Measurements from ENCODE around the gene MAS1. TPM values are rescaled to one million over a fixed set of nuclear protein-coding genes. Genes with fewer than 3 reads are reported as not detected.
"Not testable (repeated sequence)": the region's sequence is repeated elsewhere in the genome, so short reads cannot be mapped to it uniquely, and the experiment has no call there.

Gene MAS1
- polyA plus RNA-seq (ENCODE audit: low read depth in 6 of 6), result not detected

DNA sequence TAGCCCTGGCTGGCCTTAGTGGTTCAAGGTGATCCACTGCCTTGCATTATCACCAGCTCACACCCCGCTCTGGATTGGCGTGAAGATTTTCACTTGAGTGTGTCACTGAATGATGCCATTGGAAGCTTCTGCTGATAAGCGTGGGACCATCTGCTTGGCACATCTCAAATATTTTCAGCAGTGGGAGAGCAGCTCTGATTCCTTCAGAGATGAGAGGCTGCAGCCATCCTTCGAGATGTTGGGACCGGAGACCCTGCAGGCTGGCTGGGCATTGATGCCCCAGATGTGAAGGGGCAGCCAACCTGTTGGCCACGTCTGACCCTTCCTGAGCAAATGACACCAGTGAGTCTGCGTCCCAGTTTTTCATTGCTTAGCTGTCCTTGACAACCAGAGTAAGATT, at the start of gene MAS1:
MAS1 (plus strand) TSS at position 197 of the 400 bp plus-strand sequence. CDS start 15,968 bp downstream, outside the sequence.
- Mint-ChIP-seq H3K36me3 (no peaks in the 10 kb centered on the region), H3K9me3 (no peaks in the 10 kb centered on the region), H3K4me3 (no peak within 1 kb of the TSS), H3K27me3 (peaks cover 36 to 84% (median 76%) of the 10 kb centered on the region in 3 donors), H3K27ac (peak within 1 kb of the TSS in 2 of 6 donors; percentile 1 to 45), H3K4me1 (no peaks in the 10 kb centered on the region)
- DNase-seq, result no peak
- no peak for ATAC-seq (ENCODE audit: low read depth in 2 of 2)

- Mint-ChIP-seq H3K4me1 (no peaks in the 10 kb centered on the region), H3K4me3 (no peak overlapping the region), H3K27me3 (peaks cover 13 to 26% (median 20%) of the 10 kb centered on the region in 3 donors), H3K36me3 (no peaks in the 10 kb centered on the region), H3K27ac (no peak overlapping the region), H3K9me3 (peaks cover 0 to 3% (median 0%) of the 10 kb centered on the region in 7 donors)
- ATAC-seq (ENCODE audit: low read depth in 2 of 2) (no peak), DNase-seq (no peak)
Observed at GRCh38 chr6:159842035-159842434, 48.8 kb upstream of the MAS1 start.

DNA sequence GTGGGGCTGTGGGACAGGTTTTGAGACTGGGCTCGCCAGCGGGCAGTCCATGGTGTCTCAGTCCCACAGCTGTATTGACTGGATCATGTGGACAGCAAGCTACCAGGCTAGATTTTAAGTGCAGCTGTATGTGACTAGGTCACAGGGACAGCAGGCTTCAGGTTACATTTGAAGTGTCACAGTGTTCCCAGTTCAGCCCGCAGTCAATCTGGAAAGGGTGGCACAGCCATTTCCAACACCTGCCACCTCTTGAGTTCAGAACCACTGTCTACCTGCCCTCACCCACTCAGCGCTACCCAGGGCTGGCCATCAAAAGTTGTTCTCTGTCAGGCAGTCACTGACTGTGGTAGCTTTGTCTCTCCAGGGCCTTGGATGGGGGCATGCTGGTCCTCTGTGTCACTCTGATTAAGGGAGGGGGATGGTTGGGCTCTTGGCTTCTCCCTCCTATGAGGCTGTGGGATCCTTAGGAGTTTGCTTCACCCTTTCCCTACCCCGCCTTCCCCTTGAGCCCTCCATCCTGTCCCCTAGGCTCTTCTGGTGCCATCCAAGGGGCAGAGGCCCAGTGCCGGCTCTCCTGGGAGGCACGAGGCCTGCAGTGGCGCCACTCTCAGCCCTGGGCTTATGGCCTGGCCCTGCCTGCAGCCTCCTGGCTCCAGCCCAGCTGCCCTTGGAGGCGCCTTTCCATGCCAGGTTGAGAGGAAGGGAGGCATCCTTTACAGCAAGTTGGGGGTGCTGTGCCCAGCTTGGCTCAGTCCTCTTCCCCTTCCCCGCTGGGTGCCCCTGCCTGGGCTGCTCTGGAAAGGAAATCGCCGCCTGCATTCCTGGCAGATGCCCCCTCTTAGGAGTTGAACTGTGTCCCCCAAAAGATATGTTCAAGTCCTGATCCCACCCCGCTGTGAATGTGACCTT, 45.8 kb upstream of the MAS1 start:
- peak overlapping the region in 1 of 8 donors; percentile 63 for H3K4me3 Mint-ChIP-seq
- peaks cover 7 to 29% (median 18%) of the 10 kb centered on the region in 7 donors for H3K9me3 Mint-ChIP-seq
- peaks cover 6 to 16% (median 9%) of the 10 kb centered on the region in 3 donors for H3K27me3 Mint-ChIP-seq
- H3K27ac Mint-ChIP-seq, result no peak overlapping the region
- peaks cover 6 to 13% of the 10 kb centered on the region in 2 donors for H3K36me3 Mint-ChIP-seq
- no peaks in the 10 kb centered on the region for H3K4me1 Mint-ChIP-seq
- DNase-seq (no peak), ATAC-seq (ENCODE audit: low read depth in 2 of 2) (no peak)

DNA sequence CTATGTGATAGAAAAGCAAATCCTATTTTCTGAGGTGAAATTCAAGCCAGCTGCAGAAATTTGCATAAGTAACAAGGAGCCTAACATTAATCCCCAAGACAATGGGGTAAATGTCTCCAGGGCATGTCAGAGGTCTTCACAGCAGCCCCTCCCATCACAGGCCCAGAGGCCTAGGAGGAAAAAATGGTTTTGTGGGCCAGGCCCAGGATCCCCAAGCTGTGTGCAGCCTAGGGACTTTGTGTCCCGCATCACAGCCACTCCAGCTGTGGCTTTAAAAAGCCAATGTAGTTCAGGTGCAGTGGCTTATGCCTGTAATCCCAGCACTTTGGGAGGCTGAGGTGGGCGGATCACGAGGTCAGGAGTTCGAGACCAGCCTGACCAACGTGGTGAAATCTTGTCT, 42.2 kb upstream of the MAS1 start:
- not testable (repeated sequence) for H3K4me3 Mint-ChIP-seq; H3K4me1 Mint-ChIP-seq; H3K27me3 Mint-ChIP-seq; ATAC-seq (ENCODE audit: low read depth in 2 of 2); H3K27ac Mint-ChIP-seq; DNase-seq
- Mint-ChIP-seq H3K9me3 (peaks cover 10 to 33% (median 18%) of the 10 kb centered on the region in 7 donors), H3K36me3 (peaks cover 8 to 17% of the 10 kb centered on the region in 2 donors)

- not testable (repeated sequence) for ATAC-seq (ENCODE audit: low read depth in 2 of 2); H3K4me1 Mint-ChIP-seq; H3K27ac Mint-ChIP-seq; H3K27me3 Mint-ChIP-seq; DNase-seq; H3K4me3 Mint-ChIP-seq
- H3K36me3 Mint-ChIP-seq, result peaks cover 8 to 17% of the 10 kb centered on the region in 2 donors
- peaks cover 10 to 33% (median 17%) of the 10 kb centered on the region in 7 donors for H3K9me3 Mint-ChIP-seq
Observed at GRCh38 chr6:159849851-159850250, 40.9 kb upstream of the MAS1 start.

- no peak overlapping the region for H3K27ac Mint-ChIP-seq
- DNase-seq (no peak), ATAC-seq (ENCODE audit: low read depth in 2 of 2) (no peak)
- H3K36me3 Mint-ChIP-seq, result peaks cover 11 to 18% of the 10 kb centered on the region in 2 donors
- peaks cover 8 to 38% (median 27%) of the 10 kb centered on the region in 7 donors for H3K9me3 Mint-ChIP-seq
- peaks cover 15 to 20% (median 19%) of the 10 kb centered on the region in 3 donors for H3K27me3 Mint-ChIP-seq
- no peaks in the 10 kb centered on the region for H3K4me1 Mint-ChIP-seq
- no peak overlapping the region for H3K4me3 Mint-ChIP-seq
Observed at GRCh38 chr6:159852877-159853276, 37.9 kb upstream of the MAS1 start.

GRCh38 chr6:159853754-159854153, 37.0 kb upstream of the MAS1 start:
- no peak overlapping the region for H3K27ac Mint-ChIP-seq
- no peaks in the 10 kb centered on the region for H3K4me1 Mint-ChIP-seq
- H3K27me3 Mint-ChIP-seq, result peaks cover 19 to 24% (median 19%) of the 10 kb centered on the region in 3 donors
- DNase-seq (no peak), ATAC-seq (ENCODE audit: low read depth in 2 of 2) (no peak)
- peaks cover 11 to 16% of the 10 kb centered on the region in 2 donors for H3K36me3 Mint-ChIP-seq
- no peak overlapping the region for H3K4me3 Mint-ChIP-seq
- H3K9me3 Mint-ChIP-seq, result peaks cover 4 to 33% (median 23%) of the 10 kb centered on the region in 7 donors

DNA sequence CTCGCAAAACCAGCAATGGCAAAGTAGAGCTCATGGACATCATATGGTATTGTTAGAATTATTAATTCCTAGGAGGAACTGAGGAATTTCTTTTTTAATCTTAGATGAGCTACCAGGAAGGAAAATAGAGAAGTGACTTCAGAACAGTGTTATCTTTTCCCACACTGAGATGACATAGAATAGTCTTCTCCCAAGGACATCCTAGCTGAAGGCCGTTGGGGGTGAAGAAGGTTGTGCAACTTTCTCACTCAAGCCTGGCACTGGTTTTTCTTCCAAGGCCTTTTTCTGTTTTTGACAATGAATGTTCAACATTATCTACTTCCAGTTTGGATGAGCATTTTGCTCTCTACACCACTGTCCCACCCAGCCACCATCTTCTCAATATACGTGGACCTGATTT, 35.8 kb upstream of the MAS1 start:
- ATAC-seq (ENCODE audit: low read depth in 2 of 2), result no peak
- H3K27ac Mint-ChIP-seq, result no peak overlapping the region
- peaks cover 3 to 20% (median 15%) of the 10 kb centered on the region in 7 donors for H3K9me3 Mint-ChIP-seq
- no peaks in the 10 kb centered on the region for H3K4me1 Mint-ChIP-seq
- no peak overlapping the region for H3K4me3 Mint-ChIP-seq
- H3K27me3 Mint-ChIP-seq, result peaks cover 22 to 31% (median 24%) of the 10 kb centered on the region in 3 donors
- H3K36me3 Mint-ChIP-seq, result peaks cover 10 to 13% of the 10 kb centered on the region in 2 donors
- DNase-seq, result no peak

DNA sequence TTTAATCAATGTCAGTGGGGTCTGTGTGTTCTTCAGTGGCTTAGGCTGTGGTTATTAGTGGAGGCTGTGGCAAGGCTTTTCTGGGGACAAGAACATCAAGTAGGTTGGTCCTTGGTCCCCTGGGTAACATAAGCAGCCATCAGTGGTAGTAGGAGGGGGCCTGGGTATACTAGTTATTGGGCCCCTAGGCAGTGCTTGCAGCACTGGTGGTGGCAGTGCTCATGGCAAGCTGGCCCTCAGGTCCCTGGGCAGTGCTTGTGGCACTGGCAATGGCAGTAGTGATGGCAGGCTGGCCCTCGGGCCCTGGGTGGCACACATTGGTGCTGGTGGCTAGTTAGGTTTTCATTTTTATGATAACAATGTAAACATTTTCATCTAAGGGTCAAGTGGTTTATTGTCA, 32.5 kb upstream of the MAS1 start:
- Mint-ChIP-seq H3K27ac (no peak overlapping the region), H3K4me1 (no peaks in the 10 kb centered on the region), H3K9me3 (peaks cover 0 to 16% (median 12%) of the 10 kb centered on the region in 7 donors), H3K36me3 (peaks cover 7 to 8% of the 10 kb centered on the region in 2 donors), H3K4me3 (no peak overlapping the region), H3K27me3 (peaks cover 21 to 46% (median 28%) of the 10 kb centered on the region in 3 donors)
- DNase-seq (no peak), ATAC-seq (ENCODE audit: low read depth in 2 of 2) (no peak)

- Mint-ChIP-seq H3K4me3 (no peak overlapping the region), H3K27me3 (peaks cover 20 to 46% (median 29%) of the 10 kb centered on the region in 3 donors), H3K36me3 (peaks cover 7 to 8% of the 10 kb centered on the region in 2 donors), H3K27ac (no peak overlapping the region), H3K4me1 (no peaks in the 10 kb centered on the region), H3K9me3 (peaks cover 0 to 16% (median 12%) of the 10 kb centered on the region in 7 donors)
- no peak for DNase-seq
- no peak for ATAC-seq (ENCODE audit: low read depth in 2 of 2)
Observed at GRCh38 chr6:159860482-159860881, 30.3 kb upstream of the MAS1 start.

DNA sequence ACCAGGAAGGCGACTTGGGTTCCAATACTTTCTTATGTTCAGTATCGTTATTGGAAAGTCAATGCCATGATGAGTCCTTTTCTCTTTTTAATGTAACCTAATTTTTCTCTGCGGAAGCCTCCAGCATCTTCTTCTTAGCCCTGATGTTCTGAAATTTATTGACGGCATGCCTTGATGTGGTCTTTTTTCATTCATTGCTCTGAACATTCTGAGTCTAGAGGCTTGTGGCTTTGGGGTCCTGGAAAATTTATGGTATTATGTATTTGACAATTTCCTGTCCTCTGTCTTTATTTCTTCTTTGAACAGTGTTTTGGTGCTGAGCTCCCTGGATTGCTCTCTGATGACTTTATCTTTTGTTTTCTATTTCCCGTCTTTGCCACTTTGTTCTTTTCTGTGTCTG, 28.7 kb upstream of the MAS1 start:
- Mint-ChIP-seq H3K27me3 (peaks cover 10 to 42% (median 29%) of the 10 kb centered on the region in 3 donors), H3K4me1 (no peaks in the 10 kb centered on the region), H3K4me3 (no peak overlapping the region), H3K27ac (no peak overlapping the region), H3K9me3 (peaks cover 0 to 12% (median 10%) of the 10 kb centered on the region in 7 donors), H3K36me3 (peaks cover 7 to 10% of the 10 kb centered on the region in 2 donors)
- ATAC-seq (ENCODE audit: low read depth in 2 of 2) (no peak), DNase-seq (no peak)

- not testable (repeated sequence) for H3K4me3 Mint-ChIP-seq; H3K9me3 Mint-ChIP-seq; ATAC-seq (ENCODE audit: low read depth in 2 of 2); H3K27ac Mint-ChIP-seq; H3K4me1 Mint-ChIP-seq; H3K36me3 Mint-ChIP-seq
- peaks cover 7 to 30% (median 18%) of the 10 kb centered on the region in 3 donors for H3K27me3 Mint-ChIP-seq
- peak; percentile 12 for DNase-seq
Observed at GRCh38 chr6:159863341-159863740, 27.4 kb upstream of the MAS1 start.

DNA sequence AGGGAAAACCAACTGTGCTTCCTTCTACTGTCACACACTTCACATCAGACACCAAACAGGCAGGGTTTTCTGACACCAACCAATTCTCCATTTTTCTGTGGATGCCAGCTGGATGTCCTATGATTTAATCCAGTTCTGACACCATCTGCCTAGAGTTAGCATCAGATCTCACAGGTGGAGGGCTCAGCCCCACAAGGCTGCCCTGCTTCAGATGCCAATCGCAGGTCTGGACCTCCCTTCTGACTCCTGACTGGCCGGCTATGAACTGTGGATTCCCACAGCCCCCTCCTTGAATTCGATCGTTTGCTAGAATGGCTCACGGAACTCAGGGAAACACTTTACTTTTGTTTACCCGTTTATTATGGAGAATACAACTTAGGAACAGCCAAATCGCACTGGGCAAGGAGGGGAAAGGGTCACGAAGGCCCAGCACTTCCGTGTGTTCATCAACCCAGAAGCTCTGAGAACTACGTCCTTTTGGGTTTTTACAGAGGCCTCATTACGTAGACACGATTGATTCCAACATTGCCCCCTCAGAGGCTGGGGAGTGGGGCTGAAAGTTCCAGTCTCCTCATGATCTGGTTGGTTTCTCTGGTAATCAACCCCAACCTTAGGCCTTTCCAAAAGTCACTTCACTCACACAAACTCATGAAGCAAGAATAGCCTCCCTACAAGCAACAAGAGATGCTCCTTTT, 25.4 kb upstream of the MAS1 start:
- Mint-ChIP-seq H3K27me3 (peaks cover 4 to 27% (median 13%) of the 10 kb centered on the region in 3 donors), H3K36me3 (peaks cover 0 to 9% of the 10 kb centered on the region in 2 donors), H3K27ac (peak overlapping the region in 1 of 6 donors; percentile 56), H3K4me1 (no peaks in the 10 kb centered on the region), H3K9me3 (peaks cover 0 to 3% (median 0%) of the 10 kb centered on the region in 7 donors), H3K4me3 (no peak overlapping the region)
- no peak for DNase-seq
- ATAC-seq (ENCODE audit: low read depth in 2 of 2), result no peak

Data from naive B cell (primary cell).